Measurements from ENCODE around the gene SLC24A4. TPM values are rescaled to one million over a fixed set of nuclear protein-coding genes. Genes with fewer than 3 reads are reported as not detected.

Gene SLC24A4
- total RNA-seq, 1 donor from 2014 or later: not detected

DNA sequence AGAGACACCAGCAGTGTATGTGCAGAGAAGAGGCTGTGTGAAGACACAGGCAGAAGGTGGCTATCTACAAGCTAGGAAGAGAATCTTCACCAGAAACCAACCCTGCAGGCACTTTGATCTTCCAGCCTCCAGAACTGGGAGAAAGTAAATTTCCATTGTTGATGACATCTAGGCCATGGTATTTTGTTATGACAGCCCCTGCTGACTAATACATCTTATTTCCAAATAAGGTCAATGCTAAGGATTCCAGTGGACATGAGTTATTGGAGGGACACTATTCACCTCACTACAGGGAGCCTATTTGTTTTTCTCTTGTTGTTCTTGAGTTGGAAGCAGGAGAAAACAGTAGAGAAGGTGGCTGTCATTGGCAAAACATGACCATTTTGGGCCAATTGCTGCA lies 102.1 kb downstream of the SLC24A4 start:
- no peak overlapping the region for H3K4me3 ChIP-seq (ENCODE audit: low read depth, low read length)
- TF ChIP-seq, protein P1, sequence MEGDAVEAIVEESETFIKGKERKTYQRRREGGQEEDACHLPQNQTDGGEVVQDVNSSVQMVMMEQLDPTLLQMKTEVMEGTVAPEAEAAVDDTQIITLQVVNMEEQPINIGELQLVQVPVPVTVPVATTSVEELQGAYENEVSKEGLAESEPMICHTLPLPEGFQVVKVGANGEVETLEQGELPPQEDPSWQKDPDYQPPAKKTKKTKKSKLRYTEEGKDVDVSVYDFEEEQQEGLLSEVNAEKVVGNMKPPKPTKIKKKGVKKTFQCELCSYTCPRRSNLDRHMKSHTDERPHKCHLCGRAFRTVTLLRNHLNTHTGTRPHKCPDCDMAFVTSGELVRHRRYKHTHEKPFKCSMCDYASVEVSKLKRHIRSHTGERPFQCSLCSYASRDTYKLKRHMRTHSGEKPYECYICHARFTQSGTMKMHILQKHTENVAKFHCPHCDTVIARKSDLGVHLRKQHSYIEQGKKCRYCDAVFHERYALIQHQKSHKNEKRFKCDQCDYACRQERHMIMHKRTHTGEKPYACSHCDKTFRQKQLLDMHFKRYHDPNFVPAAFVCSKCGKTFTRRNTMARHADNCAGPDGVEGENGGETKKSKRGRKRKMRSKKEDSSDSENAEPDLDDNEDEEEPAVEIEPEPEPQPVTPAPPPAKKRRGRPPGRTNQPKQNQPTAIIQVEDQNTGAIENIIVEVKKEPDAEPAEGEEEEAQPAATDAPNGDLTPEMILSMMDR (conservative IDR thresholded peaks at IDR 0.05; ENCODE audit: low read depth, low read length): no peak
- peak; percentile 51 for DNase-seq (ENCODE audit: low read depth)

DNA sequence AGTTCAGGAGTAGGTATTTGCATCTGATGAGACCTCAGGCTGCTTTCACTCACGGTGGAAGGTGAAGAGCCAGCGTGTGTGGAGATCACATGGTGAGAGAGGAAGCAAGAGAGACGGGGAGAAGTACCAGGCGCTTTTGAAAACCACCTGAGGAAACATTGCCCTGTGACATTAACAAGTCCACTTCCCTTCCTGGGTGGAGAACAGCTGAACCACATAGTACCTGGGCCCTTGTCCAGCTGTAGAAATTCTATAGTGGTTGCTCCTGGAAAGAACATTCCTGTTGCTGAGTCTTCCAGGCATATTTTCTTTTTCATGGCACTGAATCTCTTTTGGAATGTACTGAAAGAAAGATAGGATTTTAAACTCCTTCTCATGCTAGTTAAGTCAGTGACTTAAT lies 103.3 kb downstream of the SLC24A4 start:
- H3K4me3 ChIP-seq (ENCODE audit: low read depth, low read length): no peak overlapping the region
- no peak for DNase-seq (ENCODE audit: low read depth)
- TF ChIP-seq, protein P1 (conservative IDR thresholded peaks at IDR 0.05; ENCODE audit: low read depth, low read length): no peak

DNA sequence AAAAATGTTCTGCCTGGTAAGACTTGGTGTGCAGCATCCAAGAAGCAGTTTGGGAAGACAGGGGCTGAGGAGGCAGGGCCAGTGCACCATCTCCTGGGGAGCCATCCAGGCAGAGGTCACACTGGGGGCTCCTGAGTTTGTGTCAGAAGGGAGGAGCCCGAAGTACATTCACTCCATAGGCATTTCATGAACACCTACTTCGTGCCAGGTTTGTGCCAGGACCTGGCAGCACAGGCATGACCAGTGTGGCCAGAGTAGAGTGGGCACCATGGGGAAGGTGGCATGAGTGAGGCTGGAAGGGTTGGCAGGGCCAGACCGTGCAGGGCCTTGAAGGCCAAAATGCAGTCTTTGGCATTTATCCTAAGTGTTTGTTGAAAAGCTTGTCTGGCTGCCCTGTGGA lies 104.1 kb downstream of the SLC24A4 start:
- DNase-seq (ENCODE audit: low read depth): no peak
- H3K4me3 ChIP-seq (ENCODE audit: low read depth, low read length): no peak overlapping the region
- TF ChIP-seq, protein P1 (conservative IDR thresholded peaks at IDR 0.05; ENCODE audit: low read depth, low read length): no peak

DNA sequence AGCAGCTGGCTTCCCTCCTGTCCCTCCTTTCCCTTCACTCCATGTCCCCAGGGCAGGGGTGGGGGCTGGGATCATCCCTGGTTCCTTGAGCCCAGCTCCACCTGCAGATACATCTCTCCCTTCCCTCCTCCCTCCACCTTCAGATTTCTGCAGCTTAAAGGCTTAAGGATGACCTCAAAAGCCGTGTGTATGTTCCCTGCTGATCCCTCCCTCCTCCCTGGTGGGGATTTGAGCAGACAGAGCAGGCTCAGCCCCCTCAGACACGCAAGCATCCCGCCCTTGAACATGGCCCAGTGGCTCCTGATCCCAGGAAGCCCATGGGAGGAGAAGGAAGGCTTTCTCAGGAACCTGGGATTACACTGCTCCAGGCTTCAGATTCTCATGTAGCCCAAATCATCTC lies 107.7 kb downstream of the SLC24A4 start:
- no peak for DNase-seq (ENCODE audit: low read depth)
- no peak overlapping the region for H3K4me3 ChIP-seq (ENCODE audit: low read depth, low read length)
- TF ChIP-seq, protein P1 (conservative IDR thresholded peaks at IDR 0.05; ENCODE audit: low read depth, low read length): no peak

DNA sequence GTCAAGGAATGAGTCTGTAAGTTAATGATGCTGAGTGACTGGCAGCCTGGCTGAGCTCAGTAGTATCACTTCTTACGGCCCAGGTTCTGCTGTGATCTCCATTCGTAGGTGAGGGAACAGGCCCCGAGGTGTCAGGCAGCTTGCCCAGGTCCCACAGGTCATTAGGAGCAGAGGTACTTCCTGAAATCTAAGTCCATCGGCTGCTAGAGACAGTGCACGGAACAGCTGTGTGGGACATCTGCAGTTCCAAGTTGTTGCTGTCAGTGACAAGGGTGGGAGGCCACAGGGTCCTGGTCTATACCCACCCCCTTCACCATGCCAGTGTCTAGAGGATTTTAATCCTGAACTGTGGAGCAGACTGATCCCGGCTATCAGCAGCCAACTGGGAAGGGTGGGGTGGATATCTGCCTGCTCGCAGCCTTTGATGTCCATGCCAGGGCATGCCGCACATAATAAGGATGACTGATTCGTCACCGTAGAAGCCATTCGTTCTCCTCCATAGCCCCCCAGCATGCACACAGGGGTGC lies 108.3 kb downstream of the SLC24A4 start:
- TF ChIP-seq, protein P1 (conservative IDR thresholded peaks at IDR 0.05; ENCODE audit: low read depth, low read length): no peak
- H3K4me3 ChIP-seq (ENCODE audit: low read depth, low read length): no peak overlapping the region

DNA sequence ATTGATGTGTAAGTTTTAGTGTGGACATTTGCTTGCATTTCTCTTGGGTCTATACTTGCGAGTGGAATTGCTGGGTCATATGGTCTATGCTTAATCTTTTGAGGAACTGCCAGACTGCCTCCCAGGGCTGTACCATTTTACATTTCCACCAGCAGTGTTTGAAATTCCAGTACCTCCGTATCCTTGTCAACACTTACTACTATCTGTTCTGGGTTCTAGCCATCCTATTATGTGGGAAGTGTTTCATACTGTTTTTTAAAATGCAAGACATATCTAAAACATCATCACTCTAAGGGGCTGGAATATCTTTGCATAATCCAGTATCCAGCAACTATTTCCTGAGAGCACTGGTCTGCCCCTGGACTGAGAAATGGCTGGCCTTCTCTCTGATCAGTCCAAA lies 110.4 kb downstream of the SLC24A4 start:
- no peak overlapping the region for H3K4me3 ChIP-seq (ENCODE audit: low read depth, low read length)
- DNase-seq (ENCODE audit: low read depth): no peak
- TF ChIP-seq, protein P1 (conservative IDR thresholded peaks at IDR 0.05; ENCODE audit: low read depth, low read length): no peak

More for the DNA sequence above, 108.3 kb downstream of the SLC24A4 start:
- DNase-seq (ENCODE audit: low read depth): no peak

DNA sequence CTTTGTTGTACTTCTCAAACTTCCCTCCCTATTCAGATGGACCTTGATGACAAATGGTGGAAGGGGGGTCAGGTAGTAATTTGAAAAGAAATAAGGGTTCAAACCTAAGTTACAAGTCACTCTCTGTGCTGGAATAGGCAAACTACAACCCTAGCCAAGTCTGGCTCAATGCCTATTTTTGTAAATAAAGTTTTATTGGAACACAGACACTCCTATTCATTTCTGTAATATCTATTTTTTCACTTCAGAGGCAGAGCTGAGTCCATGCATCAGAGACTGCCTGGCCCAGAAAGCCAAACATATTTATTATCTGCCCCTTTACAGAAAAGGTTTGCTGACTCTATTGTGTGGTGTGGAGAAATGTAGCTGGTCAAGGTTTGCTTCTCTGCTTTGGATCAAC lies 112.2 kb downstream of the SLC24A4 start:
- no peak overlapping the region for H3K4me3 ChIP-seq (ENCODE audit: low read depth, low read length)
- DNase-seq (ENCODE audit: low read depth): no peak
- TF ChIP-seq, protein P1 (conservative IDR thresholded peaks at IDR 0.05; ENCODE audit: low read depth, low read length): no peak

Measured in epithelial cell of proximal tubule (primary cell).